IMR-90 (cell line): ENCODE results near the gene GSTT2B. TPM values are rescaled to one million over a fixed set of nuclear protein-coding genes. Genes with fewer than 3 reads are reported as not detected.
"Not testable (repeated sequence)": the region's sequence is repeated elsewhere in the genome, so short reads cannot be mapped to it uniquely, and the experiment has no call there.

Experiments used
- ATAC-seq: fragments of 200-7000 bp; cut with Tn5 transposase; 2 replicates; pipeline ENCODE4 v1.9.1; 2020; ENCODE audit warnings: low read depth, mild to moderate bottlenecking, moderate library complexity
- BruUV-seq: library from RNA; stranded (reverse); fragments of 400-500 nt; replicated peaks from 2 replicates; lab custom pipeline; 2021; lab: Mats Ljungman, UMichigan
- CTCF ChIA-PET: fragments of 300-600 bp; formaldehyde crosslinking; extraction: SDS; loops from one replicate; lab custom pipeline; 2021; ENCODE audit warnings: antibody characterized with exemption; lab: Yijun Ruan, JAX
- POLR2A ChIA-PET: fragments of 300-600 bp; sonication (Branson Sonifier 250); formaldehyde crosslinking; loops from one replicate; lab custom pipeline; 2022; ENCODE audit warnings: antibody characterized with exemption; ENCODE audit not compliant: unreplicated experiment; lab: Charles Lee
- DNase-seq: peaks from one replicate; pipeline ENCODE4 v3.0.0; 2013
- H2AFZ ChIP-seq: replicated peaks from 2 replicates; pipeline ENCODE3; 2013; ENCODE audit warnings: low read length, mild to moderate bottlenecking; ENCODE audit not compliant: poor library complexity
- H2AK5ac ChIP-seq: 2 replicates; pipeline ENCODE4 v1.6.1; 2013; ENCODE audit warnings: low read depth, low read length, inconsistent platforms
- H2AK9ac ChIP-seq: replicated peaks from 2 replicates; pipeline ENCODE3; 2013; ENCODE audit warnings: mild to moderate bottlenecking, low read depth, low read length, moderate library complexity; ENCODE audit not compliant: poor library complexity
- H2BK120ac ChIP-seq: 2 replicates; pipeline ENCODE4 v1.6.1; 2013; ENCODE audit warnings: low read depth, low read length, inconsistent platforms
- H2BK15ac ChIP-seq: 3 replicates; pipeline ENCODE4 v1.6.1; 2013; ENCODE audit warnings: low read depth, low read length, inconsistent platforms
- H2BK20ac ChIP-seq: 2 replicates; pipeline ENCODE4 v1.6.1; 2013; ENCODE audit warnings: low read depth, mild to moderate bottlenecking, inconsistent platforms, low read length, moderate library complexity
- H2BK5ac ChIP-seq: 2 replicates; pipeline ENCODE4 v1.6.1; 2013; ENCODE audit warnings: mild to moderate bottlenecking, low read depth, low read length, inconsistent platforms; ENCODE audit not compliant: poor library complexity, severe bottlenecking
- H3K14ac ChIP-seq: replicated peaks from 2 replicates; pipeline ENCODE4 v1.6.1; 2013; ENCODE audit warnings: low read depth, low read length, inconsistent platforms
- H3K18ac ChIP-seq: 2 replicates; pipeline ENCODE4 v1.6.1; 2013; ENCODE audit warnings: low read depth, low read length, control low read depth
- H3K23ac ChIP-seq: 2 replicates; pipeline ENCODE4 v1.6.1; 2013; ENCODE audit warnings: low read depth, low read length, inconsistent platforms
- H3K27ac ChIP-seq: 2 replicates; pipeline ENCODE4 v1.5.1; 2013; ENCODE audit warnings: mild to moderate bottlenecking, control low read depth, low read length; ENCODE audit not compliant: insufficient read depth
- H3K27me3 ChIP-seq: 2 replicates; pipeline ENCODE4 v1.6.1; 2013; ENCODE audit warnings: low read length; ENCODE audit not compliant: control insufficient read depth, insufficient read depth
- H3K36me3 ChIP-seq: 2 replicates; pipeline ENCODE4 v1.6.1; 2013; ENCODE audit warnings: low read length, mixed read lengths; ENCODE audit not compliant: control insufficient read depth, insufficient read depth
- H3K4ac ChIP-seq: 2 replicates; pipeline ENCODE4 v1.6.1; 2013; ENCODE audit warnings: low read depth, low read length, inconsistent platforms
- H3K4me1 ChIP-seq: 2 replicates; pipeline ENCODE4 v1.6.1; 2013; ENCODE audit warnings: low read length, mixed read lengths; ENCODE audit not compliant: control insufficient read depth, insufficient read depth
- H3K4me2 ChIP-seq: 2 replicates; pipeline ENCODE4 v1.6.1; 2013; ENCODE audit warnings: low read depth, mild to moderate bottlenecking, control low read depth, low read length, moderate library complexity
- H3K4me3 ChIP-seq: 2 replicates; pipeline ENCODE4 v1.5.1; 2013; ENCODE audit warnings: low read depth, mild to moderate bottlenecking, control low read depth, low read length, moderate library complexity; ENCODE audit not compliant: insufficient read depth
- H3K56ac ChIP-seq: 2 replicates; pipeline ENCODE4 v1.6.1; 2013; ENCODE audit warnings: low read length, inconsistent platforms; ENCODE audit not compliant: insufficient read depth; ENCODE audit errors: extremely low read depth
- H3K79me1 ChIP-seq, 2 experiments: 2 replicates each; pipeline ENCODE4 v1.6.1; 2013; ENCODE audit warnings: low read length in 2 of 2, inconsistent platforms in 1 of 2, low read depth in 1 of 2
- H3K9ac ChIP-seq: 2 replicates; pipeline ENCODE4 v1.6.1; 2013; ENCODE audit warnings: low read depth, low read length, control low read depth
- H3K9me1 ChIP-seq: 2 replicates; pipeline ENCODE4 v1.6.1; 2013; ENCODE audit warnings: low read length, inconsistent platforms; ENCODE audit not compliant: insufficient read depth
- H3K9me3 ChIP-seq: 2 replicates; pipeline ENCODE4 v1.6.1; 2013; ENCODE audit warnings: low read length; ENCODE audit not compliant: control insufficient read depth, insufficient read depth
- H4K20me1 ChIP-seq: 2 replicates; pipeline ENCODE4 v1.6.1; 2013; ENCODE audit warnings: low read length, inconsistent platforms; ENCODE audit not compliant: insufficient read depth
- H4K5ac ChIP-seq: 2 replicates; pipeline ENCODE4 v1.6.1; 2013; ENCODE audit warnings: mild to moderate bottlenecking, low read depth, low read length, control low read depth
- H4K8ac ChIP-seq, 2 experiments: 2 replicates each; pipeline ENCODE4 v1.6.1; 2013; ENCODE audit warnings: low read depth in 2 of 2, low read length in 2 of 2, control low read depth in 1 of 2, inconsistent platforms in 1 of 2
- H4K91ac ChIP-seq: 2 replicates; pipeline ENCODE4 v1.6.1; 2013; ENCODE audit warnings: low read depth, low read length, inconsistent platforms; ENCODE audit not compliant: insufficient read depth
- WGBS, 2 experiments: methylation state at CpG; one replicate each; pipeline versions ENCODE4 v1.1.5 to v1.1.7; 2013; ENCODE audit warnings: missing lambda C conversion rate in 2 of 2; ENCODE audit not compliant: insufficient read length in 1 of 2; ENCODE audit errors: extremely low coverage in 2 of 2; 5-methylcytosine and 5-hydroxymethylcytosine counted together
- dilution Hi-C: fragments of 300-500 bp; cut with HindIII; formaldehyde crosslinking; loops from one replicate; pipeline ENCODE4 v1.14.3; 2018; ENCODE audit warnings: low sequenced_read_pairs; ENCODE audit not compliant: unreplicated experiment
- in situ Hi-C: fragments of 300-500 bp; cut with MboI; formaldehyde crosslinking; loops from 3 replicates; pipeline ENCODE4 v1.14.3; 2019; ENCODE audit warnings: low sequenced_read_pairs, inconsistent platforms, mixed read lengths
- intact Hi-C: fragments of 100-400 bp; cut with micrococcal nuclease; formaldehyde crosslinking; loops from 2 replicates; pipeline ENCODE4 v1.10.0; 2022
- polyA plus RNA-seq, 3 experiments: library from polyadenylated mRNA; depleted of rRNA; stranded (reverse); fragments of >200 nt; gene quantifications; 2 replicates each; pipeline ENCODE4 v1.2.3, GENCODE V29; 2012; ENCODE audit warnings: low replicate concordance in 1 of 3
- total RNA-seq: library from RNA; depleted of rRNA; stranded (reverse); fragments of >200 nt; gene quantifications from 2 replicates; pipeline ENCODE4 v1.2.3, GENCODE V29; 2012; rRNA removed

GSTT2B gene
- total and polyA plus RNA-seq, 2 of the 4 experiments (the other 2 are of a cell fraction): 15.1 to 77.0 TPM

DNA sequence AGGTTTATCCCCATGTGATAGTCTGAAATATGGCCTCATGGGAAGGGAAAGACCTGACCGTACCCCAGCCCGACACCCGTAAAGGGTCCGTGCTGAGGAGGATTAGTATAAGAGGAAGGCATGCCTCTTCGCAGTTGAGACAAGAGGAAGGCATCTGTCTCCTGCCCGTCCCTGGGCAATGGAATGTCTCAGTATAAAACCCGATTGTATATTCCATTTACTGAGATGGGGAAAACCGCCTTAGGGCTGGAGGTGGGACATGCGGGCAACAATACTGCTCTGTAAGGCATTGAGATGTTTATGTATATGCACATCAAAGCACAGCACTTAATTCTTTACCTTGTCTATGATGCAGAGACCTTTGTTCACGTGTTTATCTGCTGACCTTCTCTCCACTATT, 53.6 kb downstream of the GSTT2B start:
- H3K4me3 ChIP-seq, H3K36me3 ChIP-seq, H2AFZ ChIP-seq, in situ Hi-C loops, H3K4me2 ChIP-seq, H2BK20ac ChIP-seq, H3K9ac ChIP-seq, intact Hi-C loops, H4K20me1 ChIP-seq, H4K91ac ChIP-seq, H2AK5ac ChIP-seq, H3K4ac ChIP-seq, DNase-seq, H3K9me3 ChIP-seq, H2AK9ac ChIP-seq, H2BK15ac ChIP-seq, POLR2A ChIA-PET, H4K5ac ChIP-seq, H3K14ac ChIP-seq, dilution Hi-C loops, CTCF ChIA-PET, H4K8ac ChIP-seq, BruUV-seq, H3K23ac ChIP-seq, H3K27me3 ChIP-seq, H3K79me1 ChIP-seq, H2BK5ac ChIP-seq, H2BK120ac ChIP-seq, H3K27ac ChIP-seq, H3K9me1 ChIP-seq, H3K56ac ChIP-seq, ATAC-seq, H3K18ac ChIP-seq, H3K4me1 ChIP-seq: not testable (repeated sequence)
- no CpG with 5 or more reads among the region's 10 CpGs for WGBS, 2 experiments

Other genes with a start within 250 kb of the GSTT2B start
- gene ZNF70, start 210.1 kb downstream of the GSTT2B start, total RNA-seq: 3.9 and 4.3 TPM in 2 replicates
- gene ZNF70, start 210.1 kb downstream of the GSTT2B start, polyA plus RNA-seq (2012; rRNA removed): 1.8 and 2.3 TPM in 2 replicates
- not detected in 2 replicates for gene VPREB3, start 206.8 kb downstream of the GSTT2B start, total RNA-seq
- gene VPREB3, start 206.8 kb downstream of the GSTT2B start, polyA plus RNA-seq (2012; rRNA removed): not detected in 2 replicates
- 1.7 and 2.3 TPM in 2 replicates for gene C22orf15, start 198.2 kb downstream of the GSTT2B start, total RNA-seq
- 3.1 and 3.5 TPM in 2 replicates for gene C22orf15, start 198.2 kb downstream of the GSTT2B start, polyA plus RNA-seq (2012; rRNA removed)
- gene CHCHD10, start 193.2 kb downstream of the GSTT2B start, total RNA-seq: 1.4 and 2.2 TPM in 2 replicates
- gene CHCHD10, start 193.2 kb downstream of the GSTT2B start, polyA plus RNA-seq (2012; rRNA removed): 10.8 and 11.2 TPM in 2 replicates
- gene MMP11, start 188.3 kb downstream of the GSTT2B start, total RNA-seq: 1.4 and 2.2 TPM in 2 replicates
- gene MMP11, start 188.3 kb downstream of the GSTT2B start, polyA plus RNA-seq (2012; rRNA removed): 5.9 and 6.0 TPM in 2 replicates
- 97.5 and 110 TPM in 2 replicates for gene SMARCB1, start 174.2 kb downstream of the GSTT2B start, total RNA-seq
- gene SMARCB1, start 174.2 kb downstream of the GSTT2B start, polyA plus RNA-seq (2012; rRNA removed): 157 and 159 TPM in 2 replicates
- gene DERL3, start 122.2 kb downstream of the GSTT2B start, total RNA-seq: under 0.01 and 0.18 TPM in 2 replicates
- 0.50 and 0.62 TPM in 2 replicates for gene DERL3, start 122.2 kb downstream of the GSTT2B start, polyA plus RNA-seq (2012; rRNA removed)
- gene SLC2A11, start 103.3 kb downstream of the GSTT2B start, total RNA-seq: 2.8 and 3.2 TPM in 2 replicates
- gene SLC2A11, start 103.3 kb downstream of the GSTT2B start, polyA plus RNA-seq (2012; rRNA removed): 6.6 and 8.7 TPM in 2 replicates
- gene MIF, start 66.8 kb downstream of the GSTT2B start, total RNA-seq: 123 and 125 TPM in 2 replicates
- 530 and 798 TPM in 2 replicates for gene MIF, start 66.8 kb downstream of the GSTT2B start, polyA plus RNA-seq (2012; rRNA removed)
- gene DDTL, start 5.7 kb upstream of the GSTT2B start, total RNA-seq: 0.36 and 0.83 TPM in 2 replicates
- gene DDTL, start 5.7 kb upstream of the GSTT2B start, polyA plus RNA-seq (2012; rRNA removed): 1.5 TPM in 2 replicates
- 54.8 and 58.9 TPM in 2 replicates for gene DDT, start 13.2 kb upstream of the GSTT2B start, total RNA-seq
- 151 and 221 TPM in 2 replicates for gene DDT, start 13.2 kb upstream of the GSTT2B start, polyA plus RNA-seq (2012; rRNA removed)
- 1.1 and 1.4 TPM in 2 replicates for gene GSTT2, start 18.9 kb upstream of the GSTT2B start, total RNA-seq
- 4.6 and 6.9 TPM in 2 replicates for gene GSTT2, start 18.9 kb upstream of the GSTT2B start, polyA plus RNA-seq (2012; rRNA removed)
- not detected in 2 replicates for gene GSTT4, start 44.3 kb upstream of the GSTT2B start, total RNA-seq
- gene GSTT4, start 44.3 kb upstream of the GSTT2B start, polyA plus RNA-seq (2012; rRNA removed): not detected in 2 replicates
- gene CABIN1, start 50.1 kb upstream of the GSTT2B start, total RNA-seq: 21.3 and 21.4 TPM in 2 replicates
- 23.3 and 27.6 TPM in 2 replicates for gene CABIN1, start 50.1 kb upstream of the GSTT2B start, polyA plus RNA-seq (2012; rRNA removed)
- 0.18 and 0.28 TPM in 2 replicates for gene SUSD2, start 220.3 kb upstream of the GSTT2B start, total RNA-seq
- 1.6 and 2.4 TPM in 2 replicates for gene SUSD2, start 220.3 kb upstream of the GSTT2B start, polyA plus RNA-seq (2012; rRNA removed)